NCI-H69 (cell line): ENCODE data around the gene SYF2.

ENCODE experiments used
- DNase-seq: peaks from one replicate; lab custom pipeline; 2025; lab: John Stamatoyannopoulos, UW

The SYF2 gene

DNA sequence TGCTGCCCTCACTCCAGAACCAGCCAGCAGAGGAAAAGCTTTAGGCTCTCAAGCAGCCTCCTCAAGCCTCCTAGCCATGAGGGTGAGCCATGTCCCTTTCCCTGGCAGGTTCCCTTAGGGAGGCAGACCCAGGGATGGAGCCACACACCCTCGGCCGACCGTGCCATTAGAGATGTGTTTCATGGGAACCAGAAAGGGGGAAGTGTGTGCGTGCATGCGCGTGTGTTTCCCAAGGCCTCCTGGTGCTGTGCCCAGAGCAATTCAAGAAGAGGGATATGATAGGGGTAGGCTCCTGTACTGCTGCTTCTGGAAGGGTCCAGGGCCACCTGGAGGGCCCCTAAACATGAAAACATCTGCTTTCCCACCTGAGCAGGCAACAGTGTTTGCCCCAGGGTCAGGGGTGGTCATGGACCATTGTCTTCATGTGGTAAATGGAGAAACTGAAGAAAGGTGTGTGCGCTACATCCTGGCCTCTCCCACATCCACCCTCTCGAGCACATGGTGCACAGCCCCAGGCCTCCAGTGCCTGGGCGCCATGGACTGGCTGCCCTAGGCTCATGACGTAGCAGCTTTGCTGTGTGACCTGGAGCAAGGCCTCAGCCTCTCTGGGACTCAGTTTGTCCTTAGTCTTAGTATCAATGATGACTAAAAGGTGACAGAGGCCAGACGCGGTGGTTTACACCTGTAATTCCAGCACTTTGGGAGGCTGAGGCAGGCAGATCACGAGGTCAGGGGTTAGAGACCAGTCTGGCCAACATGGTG, 48.1 kb downstream of the SYF2 start:
- DNase-seq, result peak; percentile 8

DNA sequence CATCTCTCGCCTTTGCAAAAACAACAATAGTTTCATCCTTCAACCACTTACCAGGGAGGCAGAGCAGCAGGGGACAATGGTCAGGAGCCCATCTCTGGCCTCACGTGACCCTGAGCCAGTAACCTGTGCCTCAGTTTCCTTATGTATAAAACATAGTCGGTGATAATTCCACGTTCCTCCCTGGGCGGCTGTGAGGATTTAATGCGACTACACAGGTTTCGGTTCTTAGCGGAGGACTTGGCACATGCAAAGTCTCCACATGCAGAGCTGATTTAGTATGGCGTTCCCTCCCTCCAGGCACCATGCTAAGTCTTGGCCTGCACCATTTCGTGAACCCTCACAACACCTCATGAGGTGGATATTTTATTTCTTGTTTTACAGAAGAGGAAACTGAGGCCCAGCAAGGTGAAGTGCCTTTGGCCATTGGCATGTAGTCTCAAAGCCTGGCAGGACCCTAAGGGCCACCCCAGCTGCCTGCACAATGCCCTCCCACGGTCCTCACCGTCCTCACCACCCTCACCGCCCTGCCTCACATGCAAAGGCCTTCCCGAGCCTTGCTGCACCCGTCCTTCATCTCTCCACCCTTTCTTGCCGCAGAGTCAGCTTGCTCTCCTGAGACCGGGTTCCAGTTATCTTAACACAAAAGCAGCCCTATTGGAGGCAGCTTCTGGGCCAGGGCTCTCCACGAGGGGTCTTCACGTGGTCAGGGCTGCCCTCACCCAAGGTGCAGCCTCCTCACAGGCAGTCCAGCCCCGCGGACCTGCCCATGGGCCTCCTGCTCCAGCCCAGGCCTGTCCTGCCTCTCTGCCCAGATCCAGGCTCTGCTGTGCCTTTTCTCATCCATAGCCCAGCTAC, 48.9 kb downstream of the SYF2 start:
- no peak for DNase-seq

- no peak for DNase-seq
These were observed 49.7 kb downstream of the SYF2 start for GRCh38 chr1:25182629-25183028.

DNA sequence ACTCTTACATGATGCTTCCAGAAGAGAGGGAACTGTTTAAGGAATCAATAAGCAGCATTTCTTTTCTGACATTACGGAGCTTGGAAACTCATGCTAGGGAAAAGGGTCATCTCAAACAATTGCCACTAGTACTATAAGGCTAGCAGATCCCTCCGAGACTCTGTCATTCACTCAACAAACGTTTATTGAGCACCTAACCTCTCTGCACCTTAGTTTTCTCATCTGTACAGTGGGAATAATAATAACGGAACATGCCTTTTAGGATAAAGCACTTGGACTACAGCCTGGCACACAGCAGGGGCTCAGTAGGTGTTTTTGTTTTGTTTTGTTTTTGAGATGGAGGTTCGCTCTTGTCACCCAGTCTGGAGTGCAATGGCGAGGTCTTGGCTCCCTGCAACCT, 51.3 kb downstream of the SYF2 start:
- DNase-seq, result no peak

DNA sequence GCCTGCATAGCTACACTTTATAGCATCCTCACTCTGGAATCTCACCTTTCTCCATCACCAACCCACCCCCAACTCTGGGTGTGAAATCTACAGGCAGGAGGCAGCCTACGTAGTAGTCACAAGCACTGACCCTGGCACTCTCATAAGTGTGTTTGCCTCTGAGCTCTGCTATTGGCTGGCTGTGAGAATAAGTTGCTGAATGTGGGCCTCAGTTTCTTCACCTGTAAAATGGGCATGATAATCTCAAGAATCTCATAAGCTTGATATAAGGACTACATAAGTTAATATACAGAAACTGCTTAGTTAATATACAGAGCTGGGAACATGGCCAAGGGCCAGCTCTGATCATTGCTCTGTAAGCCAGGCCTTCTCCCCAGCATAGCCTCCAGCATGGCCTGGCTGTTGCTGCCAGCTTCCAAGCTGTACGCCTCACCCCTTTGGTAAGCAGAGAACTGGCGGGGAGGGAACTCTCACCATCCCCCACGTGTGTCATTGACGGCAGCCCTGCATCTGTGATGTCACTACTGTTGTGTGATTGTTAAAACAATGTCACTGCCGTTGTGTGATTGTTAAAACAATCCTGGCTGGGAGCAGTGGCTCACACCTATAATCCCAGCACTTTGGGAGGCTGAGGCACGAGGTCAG, 53.3 kb downstream of the SYF2 start:
- no peak for DNase-seq

DNA sequence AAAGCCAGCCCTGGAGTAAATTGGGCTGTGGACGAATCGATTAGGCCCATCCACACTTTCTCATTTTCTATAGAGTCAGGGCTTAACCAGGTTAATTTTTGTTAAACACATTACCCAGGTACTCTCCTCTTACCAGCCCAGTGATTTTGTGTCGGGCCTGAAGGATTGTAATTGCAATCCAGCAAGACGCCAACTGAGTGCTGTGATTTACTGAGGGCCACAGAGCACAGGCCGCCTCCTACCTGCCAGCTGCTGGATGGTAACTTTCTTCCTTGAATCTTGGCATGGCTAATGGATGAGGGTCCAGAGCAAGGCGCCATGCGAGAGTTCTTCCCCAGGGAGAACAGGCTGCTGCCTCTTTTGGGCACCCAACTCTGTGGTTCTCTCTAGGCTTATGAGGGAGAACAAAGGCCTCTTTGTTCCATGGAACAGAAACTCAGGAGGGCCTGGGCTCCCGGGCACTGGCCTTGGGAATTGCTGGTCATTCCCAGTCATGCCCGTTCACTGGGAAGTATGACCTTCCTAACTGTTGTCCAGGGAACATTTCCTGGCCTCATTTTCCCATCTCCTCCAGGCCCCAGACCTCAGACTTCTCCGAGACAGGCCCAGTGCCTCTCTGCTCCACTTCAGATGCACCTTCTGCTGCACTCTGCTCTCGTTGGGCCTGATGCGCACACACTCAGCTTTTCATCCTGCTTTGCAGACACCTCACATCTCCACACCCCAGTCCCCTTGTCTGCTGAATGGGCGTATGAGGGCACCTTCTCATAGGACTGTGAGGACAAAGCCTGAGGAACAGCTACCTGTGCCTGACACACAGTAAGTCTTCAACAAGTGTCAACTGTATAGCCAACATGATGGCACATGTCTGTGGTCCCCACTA, 57.3 kb downstream of the SYF2 start:
- no peak for DNase-seq

DNA sequence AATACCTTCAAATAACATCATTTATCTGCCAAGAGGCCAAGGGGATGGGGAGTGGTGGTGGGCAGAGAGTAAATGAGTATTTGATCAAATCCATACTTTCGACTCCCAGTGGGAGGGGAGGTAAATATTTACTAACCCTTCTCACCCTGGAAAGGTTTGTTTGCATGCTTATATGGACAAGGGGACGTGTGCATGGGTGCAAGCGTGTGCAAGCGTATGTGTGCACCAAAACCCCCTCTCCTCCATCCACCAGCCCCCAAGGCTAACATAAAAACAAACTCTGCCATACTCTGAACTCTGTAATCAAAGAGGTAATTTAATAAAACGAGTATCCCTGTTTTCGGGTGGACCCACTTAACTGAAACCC, 58.0 kb downstream of the SYF2 start:
- DNase-seq, result no peak

- no peak for DNase-seq
These were observed 58.4 kb downstream of the SYF2 start for GRCh38 chr1:25173809-25174340.
